Measurements from ENCODE around the gene HPCAL1. TPM values are rescaled to one million over a fixed set of nuclear protein-coding genes. Genes with fewer than 3 reads are reported as not detected.

HPCAL1 gene
- total RNA-seq, 4 donors from 2014 or later = 18.6 to 59.5 (median 37.1) TPM

DNA sequence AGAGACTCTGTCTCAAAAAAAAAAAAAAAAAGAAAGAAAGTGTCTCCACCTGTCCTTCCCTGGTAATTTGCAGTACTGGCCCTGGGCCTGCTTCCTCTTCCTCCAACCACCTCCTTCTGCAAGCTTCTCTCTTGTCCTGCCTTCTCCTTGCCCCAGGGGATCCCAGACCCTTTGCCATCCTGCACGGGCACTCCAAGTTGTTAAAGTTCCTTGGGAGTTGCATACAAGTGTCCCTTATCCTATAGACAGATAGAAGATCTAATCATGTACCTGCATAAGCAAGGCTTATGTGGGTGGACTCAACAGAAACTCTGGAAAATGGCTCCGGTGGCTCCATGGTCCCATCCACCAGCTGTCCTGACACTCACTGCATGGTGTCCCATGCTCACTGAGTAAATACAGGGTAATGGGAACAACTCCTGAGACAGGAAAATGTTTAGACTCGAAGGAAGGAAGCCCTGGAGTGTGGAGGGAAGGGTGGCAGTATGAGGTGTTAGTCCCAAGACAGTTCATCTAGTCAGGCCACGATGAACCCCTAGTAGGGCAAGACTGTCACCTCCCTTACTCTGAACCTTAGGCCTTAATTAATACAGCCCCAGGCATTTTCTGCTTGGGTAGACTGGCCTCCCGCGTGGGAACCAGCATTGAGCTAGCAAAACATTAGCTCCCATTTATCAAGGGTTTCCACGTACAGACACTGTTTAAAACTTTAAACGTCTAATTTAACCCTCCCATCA is 128.3 kb downstream of the HPCAL1 start:
- TF ChIP-seq, protein P1, sequence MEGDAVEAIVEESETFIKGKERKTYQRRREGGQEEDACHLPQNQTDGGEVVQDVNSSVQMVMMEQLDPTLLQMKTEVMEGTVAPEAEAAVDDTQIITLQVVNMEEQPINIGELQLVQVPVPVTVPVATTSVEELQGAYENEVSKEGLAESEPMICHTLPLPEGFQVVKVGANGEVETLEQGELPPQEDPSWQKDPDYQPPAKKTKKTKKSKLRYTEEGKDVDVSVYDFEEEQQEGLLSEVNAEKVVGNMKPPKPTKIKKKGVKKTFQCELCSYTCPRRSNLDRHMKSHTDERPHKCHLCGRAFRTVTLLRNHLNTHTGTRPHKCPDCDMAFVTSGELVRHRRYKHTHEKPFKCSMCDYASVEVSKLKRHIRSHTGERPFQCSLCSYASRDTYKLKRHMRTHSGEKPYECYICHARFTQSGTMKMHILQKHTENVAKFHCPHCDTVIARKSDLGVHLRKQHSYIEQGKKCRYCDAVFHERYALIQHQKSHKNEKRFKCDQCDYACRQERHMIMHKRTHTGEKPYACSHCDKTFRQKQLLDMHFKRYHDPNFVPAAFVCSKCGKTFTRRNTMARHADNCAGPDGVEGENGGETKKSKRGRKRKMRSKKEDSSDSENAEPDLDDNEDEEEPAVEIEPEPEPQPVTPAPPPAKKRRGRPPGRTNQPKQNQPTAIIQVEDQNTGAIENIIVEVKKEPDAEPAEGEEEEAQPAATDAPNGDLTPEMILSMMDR (IDR thresholded peaks at IDR 0.05; ENCODE audit: low read depth) = no peak

DNA sequence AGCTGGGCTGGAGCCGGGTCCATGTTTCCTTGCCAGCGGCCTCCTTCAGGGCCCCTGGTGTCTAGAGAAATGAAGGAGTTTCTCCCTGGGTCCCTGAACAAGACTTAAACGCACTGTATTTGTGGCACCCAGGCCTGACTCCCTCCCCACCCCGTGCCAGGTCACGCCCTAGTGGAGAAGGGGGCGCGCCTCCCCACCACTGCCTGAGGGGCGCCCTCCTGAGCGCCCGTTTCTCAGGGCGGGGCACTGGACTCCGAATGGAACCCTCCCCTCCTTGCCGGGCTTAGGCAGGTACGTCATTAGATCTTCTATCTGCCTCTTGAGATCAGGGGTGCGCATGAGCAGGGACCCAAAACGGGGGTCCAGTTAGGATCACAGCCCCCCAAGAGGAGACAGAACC is 129.1 kb downstream of the HPCAL1 start:
- TF ChIP-seq, protein P1 (IDR thresholded peaks at IDR 0.05; ENCODE audit: low read depth) = no peak

DNA sequence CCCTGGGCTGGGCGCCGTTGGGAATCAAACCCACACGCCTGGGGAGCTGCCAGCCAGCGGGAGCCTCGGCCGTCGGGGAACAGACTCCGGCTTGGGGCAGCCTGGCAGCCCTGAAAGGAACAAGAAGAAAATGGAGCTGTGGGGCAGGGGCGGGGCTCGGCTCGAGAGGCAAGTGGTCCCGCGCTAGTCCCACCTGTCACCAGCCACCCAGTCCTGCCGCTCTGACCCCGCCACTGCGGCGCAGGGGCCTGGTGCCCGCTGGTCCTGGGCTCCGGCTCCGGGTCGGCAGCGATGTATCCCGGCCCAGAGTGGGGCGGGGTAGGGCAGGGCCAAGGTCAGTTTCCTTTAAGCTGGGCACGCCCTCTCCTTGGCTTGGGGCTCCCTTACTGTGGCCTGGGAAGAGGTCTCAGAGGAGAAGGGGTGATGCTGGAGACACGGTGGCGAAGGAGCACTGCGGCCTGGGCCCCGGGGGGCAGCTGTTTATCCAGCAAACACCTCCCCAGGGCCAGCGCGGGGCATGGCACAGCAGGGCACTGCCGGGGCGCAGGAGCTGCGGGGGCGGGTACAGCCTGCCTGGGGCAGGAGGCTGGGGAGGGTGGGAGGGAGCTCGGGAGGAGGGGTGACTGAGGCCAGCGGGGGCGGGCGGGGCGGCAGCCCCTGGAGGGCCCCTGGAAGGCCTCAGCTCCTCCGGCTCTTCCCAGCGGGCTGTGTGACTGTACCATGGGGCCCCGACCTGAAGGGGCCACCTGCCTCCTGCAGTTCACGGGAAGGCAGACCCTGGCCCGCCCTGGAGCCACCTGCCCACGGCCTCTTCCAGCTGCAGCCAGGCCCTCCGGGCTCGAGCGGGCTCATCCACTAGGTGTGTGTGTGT is 129.8 kb downstream of the HPCAL1 start:
- TF ChIP-seq, protein P1 (IDR thresholded peaks at IDR 0.05; ENCODE audit: low read depth) = no peak

DNA sequence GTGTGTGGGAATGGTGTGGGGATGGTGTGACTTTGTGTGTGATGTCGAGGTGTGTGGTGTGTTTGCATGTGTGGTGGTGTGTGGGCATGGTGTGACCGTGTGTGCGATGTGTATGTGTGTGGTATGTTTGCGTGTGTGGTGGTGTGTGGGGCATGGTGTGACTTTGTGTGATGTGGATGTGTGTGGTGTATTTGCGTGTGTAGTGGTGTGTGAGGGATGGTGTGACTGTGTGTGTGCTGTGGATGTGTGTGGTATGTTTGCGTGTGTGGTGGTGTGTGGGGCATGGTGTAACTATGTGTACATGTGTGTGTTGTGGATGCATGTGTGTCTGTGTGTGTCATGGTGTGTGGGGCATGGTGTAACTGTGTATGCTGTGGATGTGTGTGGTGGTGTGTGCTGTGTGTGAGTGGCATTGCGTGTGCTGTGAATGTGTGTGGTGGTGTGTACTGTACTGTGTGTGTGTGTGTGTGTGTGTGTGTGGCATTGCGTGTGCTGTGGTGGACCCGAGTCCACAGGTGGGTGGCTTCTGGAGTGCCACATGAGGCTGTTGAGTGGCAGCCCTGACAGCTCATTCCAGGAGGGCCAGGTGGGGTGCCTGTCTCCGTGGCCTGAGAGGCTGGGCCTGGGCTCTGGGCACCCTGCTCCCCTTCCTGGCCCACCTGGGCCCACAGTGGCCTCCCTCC is 130.7 kb downstream of the HPCAL1 start:
- TF ChIP-seq, protein P1 (IDR thresholded peaks at IDR 0.05; ENCODE audit: low read depth) = no peak

DNA sequence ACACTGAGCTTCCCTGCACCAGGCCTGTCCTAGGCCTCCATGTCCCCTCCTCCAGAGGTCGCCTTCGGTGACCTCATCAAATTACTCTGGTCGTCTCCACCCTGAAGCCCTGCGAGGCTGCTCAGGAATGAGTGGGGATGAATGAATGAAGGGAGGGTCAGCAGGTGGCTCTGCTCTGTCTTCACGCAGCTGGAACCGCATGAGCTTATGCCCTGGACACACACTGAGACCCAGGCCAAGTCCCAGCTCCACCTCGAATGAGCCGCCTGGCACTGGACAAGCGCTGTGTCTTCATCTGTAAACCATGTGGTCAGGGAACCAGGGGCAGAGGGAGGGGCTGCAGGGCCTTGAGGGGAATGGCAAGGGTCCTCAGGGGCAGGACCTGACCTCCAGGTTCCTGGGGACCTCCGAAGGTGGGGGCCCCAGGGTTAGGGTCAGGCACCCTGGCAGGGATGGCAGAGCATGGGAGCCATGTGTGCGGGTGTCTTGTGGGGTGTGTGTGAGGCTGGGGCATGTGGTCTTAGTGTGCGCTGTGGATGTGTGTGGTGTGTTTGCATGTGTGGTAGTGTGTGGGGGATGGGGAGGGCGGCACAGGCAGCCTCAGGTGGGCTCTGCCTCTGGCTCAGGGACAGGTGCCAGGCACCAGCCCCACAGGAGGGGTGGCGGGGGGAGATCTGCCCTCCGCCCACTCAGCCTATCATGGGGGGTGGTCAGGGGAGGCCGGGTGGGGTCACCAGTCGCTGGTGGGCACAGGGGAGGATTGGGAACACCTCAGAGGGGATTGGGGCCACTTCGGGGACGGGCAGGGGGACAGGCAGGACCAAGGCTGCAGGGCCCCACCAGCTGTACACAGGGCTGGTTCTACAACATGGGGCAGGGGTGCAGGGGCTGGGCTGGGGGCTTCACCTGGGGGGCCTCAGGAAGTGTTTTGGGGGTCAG is 131.5 kb downstream of the HPCAL1 start:
- TF ChIP-seq, protein P1 (IDR thresholded peaks at IDR 0.05; ENCODE audit: low read depth) = no peak

DNA sequence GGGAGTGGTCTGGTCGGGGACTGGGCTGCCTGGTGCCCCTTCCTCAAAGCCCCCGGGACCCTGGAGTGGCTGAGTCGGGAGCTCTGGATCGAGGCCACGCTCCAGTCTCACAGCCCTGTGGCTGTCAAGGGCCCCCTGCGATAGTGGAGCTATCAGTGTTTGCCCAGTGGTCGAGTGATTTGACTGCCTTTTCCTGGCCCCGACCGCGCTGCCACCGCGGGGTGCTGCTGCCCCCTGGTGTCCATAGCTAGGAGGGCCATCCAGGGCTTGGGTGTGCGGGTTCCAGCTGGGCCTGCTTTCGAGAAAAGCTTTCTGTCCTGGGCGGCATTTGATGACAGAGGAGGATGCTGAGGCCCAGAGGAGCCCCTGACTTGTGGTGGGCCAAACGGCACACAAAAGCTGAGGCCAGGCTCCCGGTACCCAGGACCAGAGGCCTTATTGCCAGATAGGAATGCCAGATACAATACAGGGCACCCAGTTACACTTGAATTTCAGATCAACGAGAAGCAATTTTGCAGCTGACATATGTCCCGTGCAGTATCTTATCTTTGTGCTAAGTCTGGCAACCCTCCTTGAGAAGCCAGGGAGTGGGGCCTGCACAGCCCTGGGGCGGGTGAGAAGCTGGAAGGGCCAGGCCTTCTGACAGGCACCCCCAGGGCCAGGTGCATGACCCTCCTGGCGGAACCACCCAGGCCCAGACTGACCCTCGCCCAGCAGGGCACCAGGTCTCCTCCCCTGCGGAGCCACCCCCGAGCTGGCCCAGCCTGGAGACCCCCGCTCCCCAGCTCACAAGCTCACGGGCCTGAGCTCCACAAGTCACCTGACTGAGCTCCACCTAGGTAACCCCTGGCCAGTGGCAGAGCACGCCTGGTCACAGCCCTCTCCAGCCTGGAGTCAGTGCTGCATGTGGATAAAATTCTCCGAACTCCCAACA is 132.4 kb downstream of the HPCAL1 start:
- TF ChIP-seq, protein P1 (IDR thresholded peaks at IDR 0.05; ENCODE audit: low read depth) = no peak

All from subcutaneous adipose tissue (tissue), 4 donors.